OCI-LY7 (cell line): Measurements from ENCODE around the gene KRT6B. TPM values are rescaled to one million over a fixed set of nuclear protein-coding genes. Genes with fewer than 3 reads are reported as not detected.

Experiments
- BruUV-seq: library from RNA; stranded (reverse); fragments of 400-500 nt; replicated peaks from 2 replicates; lab custom pipeline; 2021; lab: Mats Ljungman, UMichigan
- CTCF ChIA-PET: fragments of 300-600 bp; sonication (Branson Sonifier 250); formaldehyde crosslinking; loops from one replicate; lab custom pipeline; 2022; ENCODE audit warnings: antibody characterized with exemption; ENCODE audit not compliant: unreplicated experiment; lab: Charles Lee
- POLR2A ChIA-PET: fragments of 300-600 bp; sonication (Branson Sonifier 250); formaldehyde crosslinking; loops from one replicate; lab custom pipeline; 2022; ENCODE audit warnings: antibody characterized with exemption; lab: Charles Lee
- DNase-seq: peaks from one replicate; pipeline ENCODE4 v3.0.0-alpha.2; 2015; ENCODE audit warnings: low spot score
- H2AFZ ChIP-seq: fragments of 200-600 bp; sonication (generic), shearing (Covaris generic); 2 replicates; pipeline ENCODE4 v1.6.1; 2014; ENCODE audit warnings: mild to moderate bottlenecking, antibody characterized with exemption, low read length, moderate library complexity
- H3K27ac ChIP-seq: fragments of 200-600 bp; sonication (generic); 2 replicates; pipeline ENCODE4 v1.5.1; 2014; ENCODE audit warnings: mixed run types, low read depth, mild to moderate bottlenecking, moderate library complexity, low read length, inconsistent platforms; ENCODE audit not compliant: poor library complexity, severe bottlenecking
- H3K36me3 ChIP-seq: fragments of 200-600 bp; sonication (generic); 2 replicates; pipeline ENCODE4 v1.6.1; 2014; ENCODE audit warnings: mild to moderate bottlenecking, antibody characterized with exemption, low read length, moderate library complexity, mixed read lengths; ENCODE audit not compliant: insufficient read depth
- H3K4me1 ChIP-seq: fragments of 200-600 bp; sonication (generic); 2 replicates; pipeline ENCODE4 v1.5.1; 2014; ENCODE audit warnings: mild to moderate bottlenecking, low read length; ENCODE audit not compliant: insufficient read depth, poor library complexity, severe bottlenecking
- H3K4me2 ChIP-seq: fragments of 200-600 bp; sonication (generic); 2 replicates; pipeline ENCODE4 v1.6.1; 2014; ENCODE audit warnings: mild to moderate bottlenecking, low read length
- H3K4me3 ChIP-seq: fragments of 200-600 bp; sonication (generic); 2 replicates; pipeline ENCODE4 v1.5.1; 2014; ENCODE audit warnings: mild to moderate bottlenecking, low read depth, low read length; ENCODE audit not compliant: poor library complexity, severe bottlenecking
- H3K79me2 ChIP-seq: fragments of 200-600 bp; sonication (generic); 2 replicates; pipeline ENCODE4 v1.6.1; 2016; ENCODE audit warnings: low read depth, mild to moderate bottlenecking, low read length, moderate library complexity, mixed read lengths; ENCODE audit not compliant: insufficient read depth
- H3K9me2 ChIP-seq: fragments of 200-600 bp; sonication (generic); 2 replicates; pipeline ENCODE4 v1.6.1; 2016; ENCODE audit warnings: mild to moderate bottlenecking, low read length, mixed read lengths; ENCODE audit not compliant: insufficient read depth
- H3K9me3 ChIP-seq: fragments of 200-600 bp; sonication (generic); 2 replicates; pipeline ENCODE4 v1.6.1; 2014; ENCODE audit warnings: mild to moderate bottlenecking, mixed run types, low read length, mixed read lengths
- H4K20me1 ChIP-seq: fragments of 200-600 bp; sonication (generic); 2 replicates; pipeline ENCODE4 v1.6.1; 2014; ENCODE audit warnings: mild to moderate bottlenecking, antibody characterized with exemption, low read length, moderate library complexity, mixed read lengths; ENCODE audit not compliant: insufficient read depth
- CTCF ChIP-seq: fragments of 200-600 bp; sonication (generic); conservative IDR thresholded peaks from 2 replicates; pipeline ENCODE4 v1.5.1; 2014; ENCODE audit warnings: mild to moderate bottlenecking, antibody characterized with exemption, low read length, moderate library complexity, mixed read lengths
- EZH2phosphoT487 ChIP-seq: fragments of 200-600 bp; sonication (generic); IDR thresholded peaks from 2 replicates; pipeline ENCODE4 v1.6.1; 2018; ENCODE audit warnings: low read depth, borderline replicate concordance, mild to moderate bottlenecking, mixed run types, antibody characterized with exemption, low read length, moderate library complexity, mixed read lengths
- intact Hi-C: fragments of 100-400 bp; cut with micrococcal nuclease; formaldehyde crosslinking; loops from one replicate; pipeline ENCODE4 v1.10.0; 2022; ENCODE audit not compliant: unreplicated experiment
- total RNA-seq, 2 experiments: library from RNA; depleted of rRNA in 1 of 2; stranded (reverse); fragments of >200 nt in 1 of 2; shearing (Covaris generic) in 1 of 2; gene quantifications; 2 replicates each; pipeline ENCODE4 v1.2.3, GENCODE V29; 2014 to 2022

The KRT6B gene
- total RNA-seq, 2 experiments from 2014 or later: not detected

- no TSS peak for BruUV-seq
- Histone ChIP-seq H3K4me1 (no peaks in the 10 kb centered on the region), H3K9me3 (no peaks in the 10 kb centered on the region), H4K20me1 (no peaks in the 10 kb centered on the region), H3K36me3 (no peaks in the 10 kb centered on the region), H3K27ac (no peak overlapping the region), H3K4me2 (no peak overlapping the region), H2AFZ (no peak overlapping the region), H3K4me3 (no peak overlapping the region), H3K9me2 (no peaks in the 10 kb centered on the region), H3K79me2 (no peaks in the 10 kb centered on the region)
- DNase-seq: no peak
- intact Hi-C loops: no loop called here
- POLR2A ChIA-PET: no interaction called here
- CTCF ChIA-PET: no interaction called here
- no peak for TF ChIP-seq CTCF
- no peak for TF ChIP-seq EZH2phosphoT487
Observed at GRCh38 chr12:52433501-52434080, 18.4 kb downstream of the KRT6B start.

GRCh38 chr12:52432559-52433207, 19.3 kb downstream of the KRT6B start:
- intact Hi-C loops: no loop called here
- BruUV-seq: no TSS peak
- CTCF ChIA-PET: no interaction called here

More at GRCh38 chr12:52432559-52433207, 19.3 kb downstream of the KRT6B start:
- Histone ChIP-seq H2AFZ (no peak overlapping the region), H3K9me2 (no peaks in the 10 kb centered on the region), H4K20me1 (no peaks in the 10 kb centered on the region), H3K4me3 (no peak overlapping the region), H3K36me3 (no peaks in the 10 kb centered on the region), H3K79me2 (no peaks in the 10 kb centered on the region), H3K9me3 (no peaks in the 10 kb centered on the region), H3K27ac (no peak overlapping the region), H3K4me1 (no peaks in the 10 kb centered on the region), H3K4me2 (no peak overlapping the region)
- POLR2A ChIA-PET: no interaction called here
- no peak for DNase-seq
- TF ChIP-seq CTCF: no peak
- no peak for TF ChIP-seq EZH2phosphoT487
